IMR-90 (cell line): ENCODE results near the gene PPP3CA. TPM values are rescaled to one million over a fixed set of nuclear protein-coding genes. Genes with fewer than 3 reads are reported as not detected.

Experiments used
- ATAC-seq: fragments of 200-7000 bp; cut with Tn5 transposase; 2 replicates; pipeline ENCODE4 v1.9.1; 2020; ENCODE audit warnings: low read depth, mild to moderate bottlenecking, moderate library complexity
- BruUV-seq: library from RNA; stranded (reverse); fragments of 400-500 nt; replicated peaks from 2 replicates; lab custom pipeline; 2021; lab: Mats Ljungman, UMichigan
- CTCF ChIA-PET: fragments of 300-600 bp; formaldehyde crosslinking; extraction: SDS; loops from one replicate; lab custom pipeline; 2021; ENCODE audit warnings: antibody characterized with exemption; lab: Yijun Ruan, JAX
- POLR2A ChIA-PET: fragments of 300-600 bp; sonication (Branson Sonifier 250); formaldehyde crosslinking; loops from one replicate; lab custom pipeline; 2022; ENCODE audit warnings: antibody characterized with exemption; ENCODE audit not compliant: unreplicated experiment; lab: Charles Lee
- DNase-seq: peaks from one replicate; pipeline ENCODE4 v3.0.0; 2013
- H2AFZ ChIP-seq: replicated peaks from 2 replicates; pipeline ENCODE3; 2013; ENCODE audit warnings: low read length, mild to moderate bottlenecking; ENCODE audit not compliant: poor library complexity
- H2AK5ac ChIP-seq: 2 replicates; pipeline ENCODE4 v1.6.1; 2013; ENCODE audit warnings: low read depth, low read length, inconsistent platforms
- H2AK9ac ChIP-seq: replicated peaks from 2 replicates; pipeline ENCODE3; 2013; ENCODE audit warnings: mild to moderate bottlenecking, low read depth, low read length, moderate library complexity; ENCODE audit not compliant: poor library complexity
- H2BK120ac ChIP-seq: 2 replicates; pipeline ENCODE4 v1.6.1; 2013; ENCODE audit warnings: low read depth, low read length, inconsistent platforms
- H2BK15ac ChIP-seq: 3 replicates; pipeline ENCODE4 v1.6.1; 2013; ENCODE audit warnings: low read depth, low read length, inconsistent platforms
- H2BK20ac ChIP-seq: 2 replicates; pipeline ENCODE4 v1.6.1; 2013; ENCODE audit warnings: low read depth, mild to moderate bottlenecking, inconsistent platforms, low read length, moderate library complexity
- H2BK5ac ChIP-seq: 2 replicates; pipeline ENCODE4 v1.6.1; 2013; ENCODE audit warnings: mild to moderate bottlenecking, low read depth, low read length, inconsistent platforms; ENCODE audit not compliant: poor library complexity, severe bottlenecking
- H3K14ac ChIP-seq: replicated peaks from 2 replicates; pipeline ENCODE4 v1.6.1; 2013; ENCODE audit warnings: low read depth, low read length, inconsistent platforms
- H3K18ac ChIP-seq: 2 replicates; pipeline ENCODE4 v1.6.1; 2013; ENCODE audit warnings: low read depth, low read length, control low read depth
- H3K23ac ChIP-seq: 2 replicates; pipeline ENCODE4 v1.6.1; 2013; ENCODE audit warnings: low read depth, low read length, inconsistent platforms
- H3K27ac ChIP-seq: 2 replicates; pipeline ENCODE4 v1.5.1; 2013; ENCODE audit warnings: mild to moderate bottlenecking, control low read depth, low read length; ENCODE audit not compliant: insufficient read depth
- H3K27me3 ChIP-seq: 2 replicates; pipeline ENCODE4 v1.6.1; 2013; ENCODE audit warnings: low read length; ENCODE audit not compliant: control insufficient read depth, insufficient read depth
- H3K36me3 ChIP-seq: 2 replicates; pipeline ENCODE4 v1.6.1; 2013; ENCODE audit warnings: low read length, mixed read lengths; ENCODE audit not compliant: control insufficient read depth, insufficient read depth
- H3K4ac ChIP-seq: 2 replicates; pipeline ENCODE4 v1.6.1; 2013; ENCODE audit warnings: low read depth, low read length, inconsistent platforms
- H3K4me1 ChIP-seq: 2 replicates; pipeline ENCODE4 v1.6.1; 2013; ENCODE audit warnings: low read length, mixed read lengths; ENCODE audit not compliant: control insufficient read depth, insufficient read depth
- H3K4me2 ChIP-seq: 2 replicates; pipeline ENCODE4 v1.6.1; 2013; ENCODE audit warnings: low read depth, mild to moderate bottlenecking, control low read depth, low read length, moderate library complexity
- H3K4me3 ChIP-seq: 2 replicates; pipeline ENCODE4 v1.5.1; 2013; ENCODE audit warnings: low read depth, mild to moderate bottlenecking, control low read depth, low read length, moderate library complexity; ENCODE audit not compliant: insufficient read depth
- H3K56ac ChIP-seq: 2 replicates; pipeline ENCODE4 v1.6.1; 2013; ENCODE audit warnings: low read length, inconsistent platforms; ENCODE audit not compliant: insufficient read depth; ENCODE audit errors: extremely low read depth
- H3K79me1 ChIP-seq, 2 experiments: 2 replicates each; pipeline ENCODE4 v1.6.1; 2013; ENCODE audit warnings: low read length in 2 of 2, inconsistent platforms in 1 of 2, low read depth in 1 of 2
- H3K9ac ChIP-seq: 2 replicates; pipeline ENCODE4 v1.6.1; 2013; ENCODE audit warnings: low read depth, low read length, control low read depth
- H3K9me1 ChIP-seq: 2 replicates; pipeline ENCODE4 v1.6.1; 2013; ENCODE audit warnings: low read length, inconsistent platforms; ENCODE audit not compliant: insufficient read depth
- H3K9me3 ChIP-seq: 2 replicates; pipeline ENCODE4 v1.6.1; 2013; ENCODE audit warnings: low read length; ENCODE audit not compliant: control insufficient read depth, insufficient read depth
- H4K20me1 ChIP-seq: 2 replicates; pipeline ENCODE4 v1.6.1; 2013; ENCODE audit warnings: low read length, inconsistent platforms; ENCODE audit not compliant: insufficient read depth
- H4K5ac ChIP-seq: 2 replicates; pipeline ENCODE4 v1.6.1; 2013; ENCODE audit warnings: mild to moderate bottlenecking, low read depth, low read length, control low read depth
- H4K8ac ChIP-seq, 2 experiments: 2 replicates each; pipeline ENCODE4 v1.6.1; 2013; ENCODE audit warnings: low read depth in 2 of 2, low read length in 2 of 2, control low read depth in 1 of 2, inconsistent platforms in 1 of 2
- H4K91ac ChIP-seq: 2 replicates; pipeline ENCODE4 v1.6.1; 2013; ENCODE audit warnings: low read depth, low read length, inconsistent platforms; ENCODE audit not compliant: insufficient read depth
- BHLHE40 ChIP-seq: fragments of 150-350 bp; IDR thresholded peaks from 2 replicates; pipeline ENCODE4 v1.6.1; 2016; ENCODE audit warnings: mild to moderate bottlenecking, low read depth, low read length
- CEBPB ChIP-seq: IDR thresholded peaks from 2 replicates; pipeline ENCODE4 v1.6.1; 2012; ENCODE audit warnings: low read depth, low read length, improper control_type of control experiment
- CHD1 ChIP-seq: IDR thresholded peaks from 2 replicates; pipeline ENCODE4 v1.6.1; 2012; ENCODE audit warnings: low read depth, low read length, improper control_type of control experiment
- MAFK ChIP-seq: IDR thresholded peaks from 2 replicates; pipeline ENCODE4 v1.6.1; 2012; ENCODE audit warnings: low read depth, low read length, improper control_type of control experiment
- MAZ ChIP-seq: IDR thresholded peaks from 2 replicates; pipeline ENCODE4 v1.6.1; 2012; ENCODE audit warnings: low read depth, mild to moderate bottlenecking, low read length, improper control_type of control experiment, moderate library complexity, borderline replicate concordance
- MXI1 ChIP-seq: IDR thresholded peaks from 2 replicates; pipeline ENCODE4 v1.6.1; 2012; ENCODE audit warnings: low read depth, mild to moderate bottlenecking, low read length, moderate library complexity, borderline replicate concordance
- POLR2A ChIP-seq: IDR thresholded peaks from 2 replicates; pipeline ENCODE4 v1.6.1; 2012; ENCODE audit warnings: mild to moderate bottlenecking, low read depth, low read length
- RAD21 ChIP-seq: IDR thresholded peaks from 2 replicates; pipeline ENCODE4 v1.6.1; 2012; ENCODE audit warnings: low read length, improper control_type of control experiment
- WGBS, 2 experiments: methylation state at CpG; one replicate each; pipeline versions ENCODE4 v1.1.5 to v1.1.7; 2013; ENCODE audit warnings: missing lambda C conversion rate in 2 of 2; ENCODE audit not compliant: insufficient read length in 1 of 2; ENCODE audit errors: extremely low coverage in 2 of 2; 5-methylcytosine and 5-hydroxymethylcytosine counted together
- dilution Hi-C: fragments of 300-500 bp; cut with HindIII; formaldehyde crosslinking; loops from one replicate; pipeline ENCODE4 v1.14.3; 2018; ENCODE audit warnings: low sequenced_read_pairs; ENCODE audit not compliant: unreplicated experiment
- in situ Hi-C: fragments of 300-500 bp; cut with MboI; formaldehyde crosslinking; loops from 3 replicates; pipeline ENCODE4 v1.14.3; 2019; ENCODE audit warnings: low sequenced_read_pairs, inconsistent platforms, mixed read lengths
- intact Hi-C: fragments of 100-400 bp; cut with micrococcal nuclease; formaldehyde crosslinking; loops from 2 replicates; pipeline ENCODE4 v1.10.0; 2022
- polyA plus RNA-seq, 3 experiments: library from polyadenylated mRNA; depleted of rRNA; stranded (reverse); fragments of >200 nt; gene quantifications; 2 replicates each; pipeline ENCODE4 v1.2.3, GENCODE V29; 2012; ENCODE audit warnings: low replicate concordance in 1 of 3
- total RNA-seq: library from RNA; depleted of rRNA; stranded (reverse); fragments of >200 nt; gene quantifications from 2 replicates; pipeline ENCODE4 v1.2.3, GENCODE V29; 2012
- TF ChIP-seq, protein P1 (sequence below): conservative IDR thresholded peaks from 2 replicates; pipeline ENCODE4 v1.5.1; 2012; ENCODE audit warnings: mild to moderate bottlenecking, low read depth, low read length, improper control_type of control experiment
- TF ChIP-seq, protein P2 (sequence below): fragments of 150-350 bp; IDR thresholded peaks from 2 replicates; pipeline ENCODE4 v1.6.1; 2016; ENCODE audit warnings: low read depth, mild to moderate bottlenecking, low read length, moderate library complexity, borderline replicate concordance
- TF ChIP-seq, protein P3 (sequence below): fragments of 150-350 bp; IDR thresholded peaks from 2 replicates; pipeline ENCODE4 v1.6.1; 2017; ENCODE audit warnings: mild to moderate bottlenecking, antibody characterized with exemption, low read length, low read depth

The PPP3CA gene
- total and polyA plus RNA-seq, 2 of the 4 experiments (the other 2 are of a cell fraction), result 14.5 to 48.6 TPM

DNA sequence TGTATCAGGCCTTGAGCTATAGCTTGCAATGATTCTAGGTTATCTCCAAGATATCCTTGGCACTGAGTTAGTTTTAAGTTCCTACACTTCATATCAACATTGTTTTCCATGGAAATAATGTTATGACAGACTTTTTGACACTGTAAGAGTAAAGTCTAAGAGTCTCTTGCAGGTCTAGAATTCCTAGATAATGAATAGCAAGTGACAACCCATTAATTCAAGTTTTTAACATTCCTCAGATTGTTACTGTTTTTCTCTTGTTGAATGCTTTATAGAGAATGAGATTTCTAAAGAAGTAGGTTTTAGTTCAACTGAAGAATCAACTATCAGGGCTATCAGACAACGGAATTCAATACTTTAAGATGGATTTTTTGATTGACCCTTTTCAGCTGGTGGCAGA, 276.1 kb downstream of the PPP3CA start:
- Histone ChIP-seq H3K23ac (no peak overlapping the region), H3K9ac (no peak overlapping the region), H4K5ac (no peak overlapping the region), H4K20me1 (no peaks in the 10 kb centered on the region), H4K8ac (no peak overlapping the region), H2AK9ac (no peak overlapping the region), H3K27me3 (no peaks in the 10 kb centered on the region), H2BK120ac (no peak overlapping the region), H3K4ac (no peak overlapping the region), H3K36me3 (peaks cover 3% of the 10 kb centered on the region; the same call in 1 of the 2 replicates), H3K4me2 (no peak overlapping the region), H3K18ac (no peak overlapping the region), H3K14ac (no peak overlapping the region; the same call in 1 of the 2 replicates), H3K27ac (no peak overlapping the region), H3K9me3 (no peaks in the 10 kb centered on the region), H3K9me1 (no peaks in the 10 kb centered on the region), H4K91ac (no peak overlapping the region), H2BK5ac (no peak overlapping the region), H2AK5ac (no peak overlapping the region), H3K79me1 (no peaks in the 10 kb centered on the region), H2BK15ac (no peak overlapping the region), H2BK20ac (no peak overlapping the region), H2AFZ (no peak overlapping the region), H3K56ac (no peak overlapping the region), H3K4me3 (no peak overlapping the region), H3K4me1 (peaks cover 3% of the 10 kb centered on the region; the same call in 1 of the 2 replicates)
- no CpG with 5 or more reads among the region's 1 CpG for WGBS, 2 experiments
- POLR2A ChIA-PET, result no interaction called here
- TF ChIP-seq CHD1 (no peak), CEBPB (no peak), POLR2A (no peak), BHLHE40 (no peak), RAD21 (no peak), MAFK (no peak), MAZ (no peak), MXI1 (no peak)
- TF ChIP-seq, protein P1, sequence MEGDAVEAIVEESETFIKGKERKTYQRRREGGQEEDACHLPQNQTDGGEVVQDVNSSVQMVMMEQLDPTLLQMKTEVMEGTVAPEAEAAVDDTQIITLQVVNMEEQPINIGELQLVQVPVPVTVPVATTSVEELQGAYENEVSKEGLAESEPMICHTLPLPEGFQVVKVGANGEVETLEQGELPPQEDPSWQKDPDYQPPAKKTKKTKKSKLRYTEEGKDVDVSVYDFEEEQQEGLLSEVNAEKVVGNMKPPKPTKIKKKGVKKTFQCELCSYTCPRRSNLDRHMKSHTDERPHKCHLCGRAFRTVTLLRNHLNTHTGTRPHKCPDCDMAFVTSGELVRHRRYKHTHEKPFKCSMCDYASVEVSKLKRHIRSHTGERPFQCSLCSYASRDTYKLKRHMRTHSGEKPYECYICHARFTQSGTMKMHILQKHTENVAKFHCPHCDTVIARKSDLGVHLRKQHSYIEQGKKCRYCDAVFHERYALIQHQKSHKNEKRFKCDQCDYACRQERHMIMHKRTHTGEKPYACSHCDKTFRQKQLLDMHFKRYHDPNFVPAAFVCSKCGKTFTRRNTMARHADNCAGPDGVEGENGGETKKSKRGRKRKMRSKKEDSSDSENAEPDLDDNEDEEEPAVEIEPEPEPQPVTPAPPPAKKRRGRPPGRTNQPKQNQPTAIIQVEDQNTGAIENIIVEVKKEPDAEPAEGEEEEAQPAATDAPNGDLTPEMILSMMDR, result no peak
- TF ChIP-seq, protein P2, sequence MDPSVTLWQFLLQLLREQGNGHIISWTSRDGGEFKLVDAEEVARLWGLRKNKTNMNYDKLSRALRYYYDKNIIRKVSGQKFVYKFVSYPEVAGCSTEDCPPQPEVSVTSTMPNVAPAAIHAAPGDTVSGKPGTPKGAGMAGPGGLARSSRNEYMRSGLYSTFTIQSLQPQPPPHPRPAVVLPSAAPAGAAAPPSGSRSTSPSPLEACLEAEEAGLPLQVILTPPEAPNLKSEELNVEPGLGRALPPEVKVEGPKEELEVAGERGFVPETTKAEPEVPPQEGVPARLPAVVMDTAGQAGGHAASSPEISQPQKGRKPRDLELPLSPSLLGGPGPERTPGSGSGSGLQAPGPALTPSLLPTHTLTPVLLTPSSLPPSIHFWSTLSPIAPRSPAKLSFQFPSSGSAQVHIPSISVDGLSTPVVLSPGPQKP, result no peak
- TF ChIP-seq, protein P3, sequence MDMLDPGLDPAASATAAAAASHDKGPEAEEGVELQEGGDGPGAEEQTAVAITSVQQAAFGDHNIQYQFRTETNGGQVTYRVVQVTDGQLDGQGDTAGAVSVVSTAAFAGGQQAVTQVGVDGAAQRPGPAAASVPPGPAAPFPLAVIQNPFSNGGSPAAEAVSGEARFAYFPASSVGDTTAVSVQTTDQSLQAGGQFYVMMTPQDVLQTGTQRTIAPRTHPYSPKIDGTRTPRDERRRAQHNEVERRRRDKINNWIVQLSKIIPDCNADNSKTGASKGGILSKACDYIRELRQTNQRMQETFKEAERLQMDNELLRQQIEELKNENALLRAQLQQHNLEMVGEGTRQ, result no peak
- no TSS peak for BruUV-seq
- CTCF ChIA-PET, result no interaction called here
- dilution Hi-C loops (no loop called here), intact Hi-C loops (no loop called here), in situ Hi-C loops (no loop called here)
- 0 out of 2 replicates have a peak, but pooled peaks have one; percentile 29 for ATAC-seq
- DNase-seq, result no peak
